MM.1S (cell line): ENCODE measurements around the gene WIPF3.

Experiments
- DNase-seq: peaks from one replicate; pipeline ENCODE4 v3.0.0-alpha.2; 2015
- H2AFZ ChIP-seq: fragments of 300-600 bp; sonication (generic); 2 replicates; pipeline ENCODE4 v1.6.0; 2016; ENCODE audit warnings: antibody characterized with exemption, low read length
- H3F3A ChIP-seq: fragments of 300-600 bp; sonication (generic); 2 replicates; pipeline ENCODE4 v1.6.1; 2016; ENCODE audit warnings: mild to moderate bottlenecking, antibody characterized with exemption, low read length, moderate library complexity, mixed read lengths; ENCODE audit not compliant: insufficient read depth
- H3K27ac ChIP-seq: fragments of 300-600 bp; sonication (generic); 2 replicates; pipeline ENCODE4 v1.5.1; 2016; ENCODE audit warnings: mild to moderate bottlenecking, low read length
- H3K27me3 ChIP-seq: fragments of 300-600 bp; sonication (generic); replicated peaks from 2 replicates; pipeline ENCODE4 v1.6.0; 2016; ENCODE audit warnings: low read length; ENCODE audit not compliant: insufficient read depth
- H3K36me3 ChIP-seq: fragments of 300-600 bp; sonication (generic); replicated peaks from 2 replicates; pipeline ENCODE4 v1.6.1; 2016; ENCODE audit warnings: mild to moderate bottlenecking, low read length, mixed read lengths; ENCODE audit not compliant: insufficient read depth
- H3K4me1 ChIP-seq: fragments of 300-600 bp; sonication (generic); 2 replicates; pipeline ENCODE4 v1.6.1; 2016; ENCODE audit warnings: low read length, mixed read lengths
- H3K4me2 ChIP-seq: fragments of 300-600 bp; sonication (generic); 2 replicates; pipeline ENCODE4 v1.6.0; 2016; ENCODE audit warnings: low read depth, low read length
- H3K4me3 ChIP-seq: fragments of 300-600 bp; sonication (generic); 2 replicates; pipeline ENCODE4 v1.5.1; 2016; ENCODE audit warnings: low read length, mixed read lengths
- H3K79me2 ChIP-seq: fragments of 300-600 bp; sonication (generic); 2 replicates; pipeline ENCODE4 v1.6.1; 2016; ENCODE audit warnings: mixed run types, low read length, mixed read lengths
- H3K9ac ChIP-seq: fragments of 300-600 bp; sonication (generic); 2 replicates; pipeline ENCODE4 v1.6.1; 2016; ENCODE audit warnings: low read length, mixed read lengths
- H3K9me2 ChIP-seq: fragments of 300-600 bp; sonication (generic); replicated peaks from 2 replicates; pipeline ENCODE4 v1.6.1; 2016; ENCODE audit warnings: mild to moderate bottlenecking, low read length, mixed read lengths; ENCODE audit not compliant: insufficient read depth
- H3K9me3 ChIP-seq: fragments of 300-600 bp; sonication (generic); replicated peaks from 2 replicates; pipeline ENCODE4 v1.6.1; 2016; ENCODE audit warnings: mild to moderate bottlenecking, low read length, mixed read lengths; ENCODE audit not compliant: insufficient read depth
- H4K20me1 ChIP-seq: fragments of 300-600 bp; sonication (generic); 2 replicates; pipeline ENCODE4 v1.6.1; 2016; ENCODE audit warnings: mild to moderate bottlenecking, low read length, moderate library complexity, mixed read lengths; ENCODE audit not compliant: insufficient read depth
- EZH2 ChIP-seq: fragments of 300-600 bp; sonication (generic); optimal IDR thresholded peaks from 2 replicates; pipeline ENCODE3; 2017; ENCODE audit warnings: low read depth, mild to moderate bottlenecking, antibody characterized with exemption, low read length, mixed read lengths
- EZH2phosphoT487 ChIP-seq: fragments of 300-600 bp; sonication (generic); IDR thresholded peaks from 2 replicates; pipeline ENCODE4 v1.6.1; 2018; ENCODE audit warnings: antibody characterized with exemption, low read length
- TF ChIP-seq, protein P1 (sequence below): fragments of 300-600 bp; sonication (generic); IDR thresholded peaks from 2 replicates; pipeline ENCODE4 v1.5.1; 2016; ENCODE audit warnings: antibody characterized with exemption, low read length, mixed read lengths

Gene WIPF3

DNA sequence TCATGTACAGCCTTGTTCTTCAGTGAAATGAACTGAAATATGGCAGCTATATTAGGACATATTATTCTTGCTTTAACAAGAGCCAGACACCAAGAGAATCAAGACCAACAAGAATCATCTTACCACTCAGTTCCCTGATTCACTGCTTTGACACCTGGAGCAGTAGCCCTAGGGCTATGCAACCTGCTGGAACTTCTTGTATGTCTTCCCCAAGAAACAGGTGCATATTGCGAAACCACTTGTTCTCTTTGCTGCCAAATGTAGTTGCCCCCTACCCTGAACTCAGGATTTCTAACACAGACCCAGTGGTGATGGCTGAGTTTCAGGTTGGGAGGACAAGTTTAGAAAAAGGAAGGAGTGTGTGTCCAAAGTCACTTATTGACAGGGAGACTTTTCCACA is 46.1 kb downstream of the WIPF3 start:
- no peaks in the 10 kb centered on the region for H3K9me2 ChIP-seq
- H3K36me3 ChIP-seq = no peaks in the 10 kb centered on the region
- H3K9ac ChIP-seq = no peak overlapping the region
- no peak overlapping the region for H3K4me2 ChIP-seq
- no peak overlapping the region for H2AFZ ChIP-seq
- no peak for DNase-seq
- no peaks in the 10 kb centered on the region for H3K27me3 ChIP-seq
- TF ChIP-seq EZH2phosphoT487 = no peak
- TF ChIP-seq, protein P1, sequence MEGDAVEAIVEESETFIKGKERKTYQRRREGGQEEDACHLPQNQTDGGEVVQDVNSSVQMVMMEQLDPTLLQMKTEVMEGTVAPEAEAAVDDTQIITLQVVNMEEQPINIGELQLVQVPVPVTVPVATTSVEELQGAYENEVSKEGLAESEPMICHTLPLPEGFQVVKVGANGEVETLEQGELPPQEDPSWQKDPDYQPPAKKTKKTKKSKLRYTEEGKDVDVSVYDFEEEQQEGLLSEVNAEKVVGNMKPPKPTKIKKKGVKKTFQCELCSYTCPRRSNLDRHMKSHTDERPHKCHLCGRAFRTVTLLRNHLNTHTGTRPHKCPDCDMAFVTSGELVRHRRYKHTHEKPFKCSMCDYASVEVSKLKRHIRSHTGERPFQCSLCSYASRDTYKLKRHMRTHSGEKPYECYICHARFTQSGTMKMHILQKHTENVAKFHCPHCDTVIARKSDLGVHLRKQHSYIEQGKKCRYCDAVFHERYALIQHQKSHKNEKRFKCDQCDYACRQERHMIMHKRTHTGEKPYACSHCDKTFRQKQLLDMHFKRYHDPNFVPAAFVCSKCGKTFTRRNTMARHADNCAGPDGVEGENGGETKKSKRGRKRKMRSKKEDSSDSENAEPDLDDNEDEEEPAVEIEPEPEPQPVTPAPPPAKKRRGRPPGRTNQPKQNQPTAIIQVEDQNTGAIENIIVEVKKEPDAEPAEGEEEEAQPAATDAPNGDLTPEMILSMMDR = no peak
- no peak for TF ChIP-seq EZH2
- H3K4me1 ChIP-seq = no peaks in the 10 kb centered on the region
- no peaks in the 10 kb centered on the region for H4K20me1 ChIP-seq
- H3K9me3 ChIP-seq = no peaks in the 10 kb centered on the region
- H3K79me2 ChIP-seq = no peaks in the 10 kb centered on the region
- no peak overlapping the region for H3K4me3 ChIP-seq
- no peaks in the 10 kb centered on the region for H3F3A ChIP-seq
- H3K27ac ChIP-seq = no peak overlapping the region

- H4K20me1 ChIP-seq = no peaks in the 10 kb centered on the region
- no peaks in the 10 kb centered on the region for H3K79me2 ChIP-seq
- no peak overlapping the region for H2AFZ ChIP-seq
- no peak for DNase-seq
- no peaks in the 10 kb centered on the region for H3F3A ChIP-seq
- H3K9me3 ChIP-seq = no peaks in the 10 kb centered on the region
- no peak overlapping the region for H3K4me3 ChIP-seq
- H3K4me1 ChIP-seq = no peaks in the 10 kb centered on the region
- H3K27ac ChIP-seq = no peak overlapping the region
- H3K36me3 ChIP-seq = no peaks in the 10 kb centered on the region
- H3K4me2 ChIP-seq = no peak overlapping the region
- H3K27me3 ChIP-seq = no peaks in the 10 kb centered on the region
- no peaks in the 10 kb centered on the region for H3K9me2 ChIP-seq
- no peak overlapping the region for H3K9ac ChIP-seq
- no peak for TF ChIP-seq EZH2
- TF ChIP-seq, protein P1 = no peak
- TF ChIP-seq EZH2phosphoT487 = no peak
These were observed 46.8 kb downstream of the WIPF3 start for GRCh38 chr7:29853072-29853471.

GRCh38 chr7:29853789-29854188 is 47.5 kb downstream of the WIPF3 start:
- H3K4me3 ChIP-seq = no peak overlapping the region
- H3K27ac ChIP-seq = no peak overlapping the region
- H3K36me3 ChIP-seq = no peaks in the 10 kb centered on the region
- H3K9ac ChIP-seq = no peak overlapping the region
- TF ChIP-seq, protein P1 = no peak
- no peak for TF ChIP-seq EZH2phosphoT487
- TF ChIP-seq EZH2 = no peak
- H2AFZ ChIP-seq = no peak overlapping the region
- no peak overlapping the region for H3K4me2 ChIP-seq
- DNase-seq = no peak
- no peaks in the 10 kb centered on the region for H3K9me2 ChIP-seq
- peaks cover under 1% of the 10 kb centered on the region; the same call in 1 of the 2 replicates for H3K4me1 ChIP-seq
- H3F3A ChIP-seq = no peaks in the 10 kb centered on the region
- H3K79me2 ChIP-seq = no peaks in the 10 kb centered on the region
- no peaks in the 10 kb centered on the region for H3K27me3 ChIP-seq
- H3K9me3 ChIP-seq = no peaks in the 10 kb centered on the region
- H4K20me1 ChIP-seq = no peaks in the 10 kb centered on the region
